Effector memory CD4-positive, alpha-beta T cell (primary cell): Measurements from ENCODE around the gene SUSD4.

Experiments
- DNase-seq, 3 donors: peaks; one replicate each; pipeline ENCODE4 v3.0.0-alpha.2; 2020
- H3K27ac ChIP-seq: 2 replicates; pipeline ENCODE4 v1.7.0; 2013; ENCODE audit warnings: mild to moderate bottlenecking, low read length, moderate library complexity; ENCODE audit not compliant: insufficient read depth, poor library complexity, severe bottlenecking
- H3K27me3 ChIP-seq: replicated peaks from 2 replicates; pipeline ENCODE4 v1.7.0; 2013; ENCODE audit warnings: mild to moderate bottlenecking, low read length; ENCODE audit not compliant: insufficient read depth, control insufficient read depth, poor library complexity, severe bottlenecking
- H3K36me3 ChIP-seq: 2 replicates; pipeline ENCODE4 v1.7.0; 2013; ENCODE audit warnings: mild to moderate bottlenecking, low read length, moderate library complexity; ENCODE audit not compliant: control insufficient read depth, insufficient read depth
- H3K4me1 ChIP-seq: 2 replicates; pipeline ENCODE4 v1.7.0; 2013; ENCODE audit warnings: low read length, mild to moderate bottlenecking; ENCODE audit not compliant: control insufficient read depth, insufficient read depth, poor library complexity, severe bottlenecking
- H3K4me3 ChIP-seq: 2 replicates; pipeline ENCODE4 v1.7.0; 2013; ENCODE audit warnings: low read length, low read depth, mild to moderate bottlenecking; ENCODE audit not compliant: insufficient read depth, poor library complexity, severe bottlenecking
- H3K9me3 ChIP-seq: 2 replicates; pipeline ENCODE4 v1.7.0; 2013; ENCODE audit warnings: mild to moderate bottlenecking, low read length, moderate library complexity; ENCODE audit not compliant: control insufficient read depth

Gene SUSD4

DNA sequence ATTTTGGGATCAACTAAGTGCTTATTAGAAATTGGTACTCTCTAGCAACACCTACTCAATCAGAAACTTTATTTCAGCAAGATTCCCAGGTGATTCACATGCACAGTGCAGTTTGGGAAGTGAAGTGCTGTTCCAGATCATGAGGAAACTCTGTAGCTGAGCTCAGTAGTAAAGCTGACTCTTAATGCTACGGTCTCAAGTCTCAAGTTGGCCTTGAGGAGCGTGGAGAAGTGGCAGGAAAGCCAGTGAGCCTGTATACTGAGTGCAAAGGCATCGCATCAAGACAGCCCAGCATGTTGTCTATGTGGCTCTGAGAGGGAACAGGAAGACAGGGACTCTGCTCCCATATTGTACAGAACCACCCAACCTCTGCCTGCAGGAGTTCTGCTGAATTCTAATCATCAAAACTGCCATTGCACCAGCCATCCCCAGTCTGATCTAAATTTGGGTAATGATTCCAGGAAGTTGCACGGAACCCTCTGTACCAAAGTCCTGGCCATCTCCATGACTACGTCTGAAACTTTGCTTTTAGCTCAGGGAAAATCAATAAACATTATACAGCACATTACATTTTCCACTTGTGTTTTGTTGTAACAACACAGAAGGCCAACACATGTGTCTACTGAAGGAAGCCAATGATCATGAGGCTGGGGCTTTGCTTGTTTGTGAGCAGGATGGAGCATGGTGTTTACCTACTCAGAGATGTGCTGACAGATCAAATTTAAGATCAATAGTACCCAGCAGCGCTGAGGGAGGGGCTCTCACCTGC is 115.8 kb downstream of the SUSD4 start:
- Histone ChIP-seq H3K4me3 (no peak overlapping the region), H3K36me3 (no peaks in the 10 kb centered on the region), H3K4me1 (peaks cover 16% of the 10 kb centered on the region), H3K9me3 (no peaks in the 10 kb centered on the region), H3K27ac (peak overlapping the region; percentile 24), H3K27me3 (no peaks in the 10 kb centered on the region)
- no peak for DNase-seq

DNA sequence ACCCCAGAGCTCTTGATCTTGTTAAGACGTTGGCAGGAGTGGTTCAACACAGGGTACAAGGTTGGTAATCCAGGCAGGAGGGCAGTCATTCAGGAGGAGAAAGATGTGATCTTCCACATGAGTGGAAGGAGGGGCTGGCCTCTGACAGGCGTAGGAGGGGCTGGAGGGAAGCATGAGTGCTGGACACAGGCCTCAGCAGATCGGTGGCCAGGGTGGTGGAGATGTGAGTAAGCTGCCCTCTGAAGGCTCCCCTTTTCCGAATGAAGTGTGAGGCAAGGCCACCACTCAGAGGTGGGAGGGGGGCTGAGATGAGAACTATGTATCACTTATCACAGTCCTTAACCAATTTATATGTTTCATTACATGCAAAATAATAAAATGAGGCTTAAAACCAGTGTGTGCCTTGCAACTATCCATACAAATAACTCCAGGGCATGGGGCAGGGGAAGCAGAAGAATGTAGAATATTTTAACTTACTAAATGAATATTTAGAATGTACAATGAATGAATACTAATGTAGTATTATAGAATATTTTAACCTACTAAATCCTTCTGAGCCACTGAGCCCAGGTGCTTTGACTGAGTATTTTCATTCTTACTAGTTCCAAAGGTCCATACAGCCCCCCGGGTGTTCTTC is 117.4 kb downstream of the SUSD4 start:
- Histone ChIP-seq H3K4me3 (no peak overlapping the region), H3K27ac (no peak overlapping the region), H3K36me3 (no peaks in the 10 kb centered on the region), H3K4me1 (peaks cover 16% of the 10 kb centered on the region), H3K9me3 (no peaks in the 10 kb centered on the region), H3K27me3 (no peaks in the 10 kb centered on the region)
- no peak for DNase-seq

DNA sequence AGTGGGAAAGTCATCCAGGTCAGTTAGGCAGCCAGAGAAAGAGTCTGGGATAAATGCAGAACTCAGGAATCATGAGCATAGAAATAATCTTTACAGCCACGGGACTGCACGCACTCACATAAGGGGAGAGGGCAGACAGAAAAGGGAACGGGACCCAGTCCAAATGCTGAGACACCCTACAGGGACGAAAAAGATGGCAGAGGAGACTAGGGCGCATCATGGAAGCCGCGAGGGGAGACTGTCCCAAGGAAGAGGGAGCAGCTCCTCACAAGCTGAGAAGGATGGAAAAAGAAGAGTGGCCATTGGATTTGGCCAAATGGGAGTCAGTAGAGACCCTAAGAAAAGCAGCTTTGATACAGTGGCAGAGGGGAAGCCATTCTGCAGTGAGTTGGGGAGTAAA is 118.0 kb downstream of the SUSD4 start:
- Histone ChIP-seq H3K36me3 (no peaks in the 10 kb centered on the region), H3K9me3 (no peaks in the 10 kb centered on the region), H3K4me3 (no peak overlapping the region), H3K27me3 (no peaks in the 10 kb centered on the region), H3K4me1 (peaks cover 16% of the 10 kb centered on the region), H3K27ac (no peak overlapping the region)
- DNase-seq: no peak

DNA sequence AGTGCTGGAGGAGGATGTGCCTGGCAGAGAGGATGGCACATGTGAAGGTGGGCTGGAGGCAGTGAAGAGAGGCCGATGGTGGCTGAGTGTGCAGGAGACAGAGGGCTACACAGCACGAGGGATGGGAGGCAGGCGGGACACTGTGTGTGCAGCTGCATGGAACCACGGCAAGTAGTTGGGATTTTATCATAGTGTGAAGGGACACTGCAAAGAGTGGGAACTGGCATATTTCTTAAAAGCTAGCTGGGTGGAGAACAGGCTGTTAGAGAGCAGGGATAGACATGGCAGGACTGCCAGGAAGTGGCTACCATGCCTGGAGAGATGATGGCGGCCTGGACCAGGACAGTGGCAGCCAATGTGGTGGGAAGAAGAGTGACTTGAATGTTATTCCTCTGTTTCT is 118.6 kb downstream of the SUSD4 start:
- Histone ChIP-seq H3K27ac (no peak overlapping the region), H3K4me3 (no peak overlapping the region), H3K36me3 (no peaks in the 10 kb centered on the region), H3K27me3 (no peaks in the 10 kb centered on the region), H3K9me3 (no peaks in the 10 kb centered on the region), H3K4me1 (peaks cover 16% of the 10 kb centered on the region)
- DNase-seq: no peak

DNA sequence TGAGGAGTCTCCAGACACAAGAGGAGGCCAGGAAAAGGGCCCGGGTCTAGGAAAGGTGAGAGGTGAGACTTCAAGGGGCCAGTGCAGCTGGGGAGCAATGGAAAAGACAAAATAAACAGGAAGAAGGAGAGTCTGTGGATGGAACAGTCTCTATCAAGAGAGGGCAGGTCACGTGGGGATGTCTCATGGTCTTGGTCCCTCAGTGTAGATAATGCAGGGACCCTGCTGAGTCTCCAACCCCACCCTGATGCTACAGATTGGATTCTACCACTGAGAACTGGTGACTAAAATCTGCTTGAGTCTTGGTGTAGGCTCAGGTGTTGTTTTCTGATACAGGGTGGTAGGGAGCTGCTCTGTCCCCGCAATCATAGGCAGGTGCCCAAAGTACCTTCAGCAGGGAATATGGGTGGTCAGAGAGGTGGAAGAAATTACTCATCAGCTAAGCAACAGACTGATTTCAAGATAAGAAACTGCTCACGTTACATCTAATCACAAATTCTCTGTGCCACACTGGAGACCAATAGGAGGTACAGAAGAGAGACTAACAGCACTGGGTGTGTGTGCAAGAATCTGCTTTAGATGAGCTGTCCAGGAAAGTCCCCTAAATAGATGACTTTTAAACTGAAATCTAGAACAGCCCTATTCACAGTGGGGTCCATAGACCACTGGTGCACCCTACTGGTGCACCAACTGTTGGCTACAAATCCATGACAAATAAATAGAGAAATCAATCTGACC is 119.4 kb downstream of the SUSD4 start:
- Histone ChIP-seq H3K27ac (no peak overlapping the region), H3K36me3 (no peaks in the 10 kb centered on the region), H3K27me3 (no peaks in the 10 kb centered on the region), H3K4me3 (no peak overlapping the region), H3K9me3 (no peaks in the 10 kb centered on the region), H3K4me1 (peaks cover 16% of the 10 kb centered on the region)
- no peak for DNase-seq

DNA sequence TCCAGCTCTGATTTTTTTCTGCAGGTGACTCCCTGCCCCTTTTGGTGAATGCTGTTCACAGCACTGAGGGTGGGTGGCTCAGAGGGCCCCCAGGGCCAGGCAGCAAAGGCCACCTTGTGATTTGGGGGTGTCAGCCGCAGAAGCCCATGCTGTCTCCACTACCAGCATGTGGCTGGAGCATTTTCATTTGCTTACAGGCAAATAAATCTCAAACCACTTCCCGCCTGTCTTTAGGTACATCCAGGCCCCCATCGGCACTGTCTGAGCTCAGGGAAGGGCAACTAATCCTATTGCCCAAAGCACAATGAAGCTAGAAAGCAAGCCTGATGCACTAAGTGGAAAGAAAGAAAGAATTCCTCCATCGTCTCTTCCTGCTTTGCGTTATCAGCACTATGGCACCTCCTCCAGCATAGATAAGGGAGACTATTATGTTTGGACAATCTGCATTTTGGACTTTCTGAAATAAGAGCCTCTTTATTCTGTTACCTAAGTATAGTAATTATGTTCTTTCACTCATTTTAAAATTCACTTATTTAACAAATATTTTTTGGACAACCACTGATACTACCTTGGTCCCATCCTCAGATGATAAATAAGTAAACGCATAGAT is 120.4 kb downstream of the SUSD4 start:
- H3K27me3 ChIP-seq: no peaks in the 10 kb centered on the region
- no peak for DNase-seq

DNA sequence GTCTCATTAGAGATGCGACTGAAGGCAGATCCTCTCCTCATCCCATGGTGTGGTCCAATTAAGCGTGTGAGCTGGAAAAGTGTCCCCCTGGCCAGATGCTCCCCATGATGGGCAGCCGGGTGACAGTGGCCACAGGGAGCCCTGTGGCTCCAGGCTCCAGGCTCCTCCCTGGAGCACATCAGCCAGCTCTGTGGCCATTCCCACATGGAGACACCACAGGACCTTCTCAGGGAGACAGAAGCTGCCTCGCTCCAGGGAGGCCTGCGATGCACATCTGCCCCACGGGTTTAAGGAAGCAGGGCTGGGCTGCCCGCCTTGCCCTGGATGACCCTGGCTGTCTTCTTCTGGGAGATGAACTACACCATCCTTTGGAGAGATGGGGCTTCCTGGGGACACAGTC is 121.0 kb downstream of the SUSD4 start:
- no peak overlapping the region for H3K4me3 ChIP-seq
- no peak overlapping the region for H3K27ac ChIP-seq
- no peaks in the 10 kb centered on the region for H3K9me3 ChIP-seq
- H3K36me3 ChIP-seq: no peaks in the 10 kb centered on the region
- peaks cover 1% of the 10 kb centered on the region for H3K4me1 ChIP-seq
- no peaks in the 10 kb centered on the region for H3K27me3 ChIP-seq
- no peak for DNase-seq

More for the DNA sequence above, 120.4 kb downstream of the SUSD4 start:
- no peak overlapping the region for H3K27ac ChIP-seq
- no peaks in the 10 kb centered on the region for H3K36me3 ChIP-seq
- no peaks in the 10 kb centered on the region for H3K9me3 ChIP-seq
- H3K4me3 ChIP-seq: no peak overlapping the region
- H3K4me1 ChIP-seq: peaks cover 7% of the 10 kb centered on the region

DNA sequence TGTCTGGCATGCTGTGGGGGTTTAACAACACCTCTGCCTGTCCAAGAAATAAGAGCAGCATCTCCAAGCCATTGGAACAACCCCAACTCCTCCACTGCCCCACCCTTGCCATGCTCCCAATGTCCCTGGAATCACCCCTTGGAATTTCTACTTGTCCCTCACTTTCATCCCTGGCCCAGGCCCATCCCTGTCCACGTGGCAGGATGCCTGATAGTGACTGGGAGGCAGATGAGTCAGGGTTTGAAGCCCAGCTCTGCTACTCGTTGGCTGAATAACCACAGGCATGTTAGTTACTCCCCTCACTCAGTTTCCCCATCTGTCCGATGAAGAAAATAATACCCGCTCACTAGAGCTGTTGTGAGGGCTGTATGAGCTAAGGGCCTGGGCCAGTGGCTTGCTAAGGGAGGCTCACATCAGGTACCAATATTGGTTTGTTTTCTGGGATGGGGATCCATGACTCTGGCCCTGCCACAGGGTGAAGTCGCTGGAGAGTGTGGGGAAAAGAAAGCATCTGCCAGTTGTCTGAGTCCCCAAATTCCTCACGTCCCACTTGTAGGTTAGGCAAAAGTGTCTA is 121.5 kb downstream of the SUSD4 start:
- H3K9me3 ChIP-seq: no peaks in the 10 kb centered on the region
- H3K4me3 ChIP-seq: no peak overlapping the region
- no peak overlapping the region for H3K27ac ChIP-seq
- H3K27me3 ChIP-seq: no peaks in the 10 kb centered on the region
- no peaks in the 10 kb centered on the region for H3K36me3 ChIP-seq
- no peaks in the 10 kb centered on the region for H3K4me1 ChIP-seq
- no peak for DNase-seq

DNA sequence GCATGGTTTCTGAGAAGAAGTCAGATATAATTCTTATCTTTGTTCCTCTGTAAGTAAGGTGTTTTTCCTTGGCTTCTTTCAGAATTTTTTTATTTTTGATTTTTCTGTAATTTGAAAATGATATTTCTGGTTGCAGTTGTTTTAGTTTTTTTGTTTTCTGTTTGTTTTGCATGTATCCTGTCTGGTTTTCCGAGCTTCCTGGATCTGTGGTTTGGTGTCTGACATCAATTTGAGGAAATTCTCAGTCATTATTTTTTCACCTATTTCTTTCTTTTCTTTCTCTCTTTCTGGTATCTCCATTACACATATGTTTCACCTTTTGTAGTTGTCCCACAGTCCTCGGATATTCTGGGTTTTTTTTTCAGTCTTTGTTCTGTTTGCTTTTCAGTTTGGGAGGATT is 123.9 kb downstream of the SUSD4 start:
- H3K27ac ChIP-seq: no peak overlapping the region
- DNase-seq: no peak
- H3K36me3 ChIP-seq: no peaks in the 10 kb centered on the region
- H3K4me3 ChIP-seq: no peak overlapping the region
- no peaks in the 10 kb centered on the region for H3K9me3 ChIP-seq
- no peaks in the 10 kb centered on the region for H3K27me3 ChIP-seq
- H3K4me1 ChIP-seq: no peaks in the 10 kb centered on the region
